OCI-LY3 (cell line): ENCODE results near the gene INSM2.

Experiments used
- H2AFZ ChIP-seq: fragments of 200-600, 300-600 bp; shearing (Covaris generic); 2 replicates; pipeline ENCODE4 v1.6.0; 2014; ENCODE audit warnings: antibody characterized with exemption, low read depth, low read length
- H3K27ac ChIP-seq: fragments of 200-600, 300-600 bp; sonication (generic); 2 replicates; pipeline ENCODE4 v1.5.1; 2014; ENCODE audit warnings: mild to moderate bottlenecking, low read length, moderate library complexity, mixed read lengths
- H3K27me3 ChIP-seq: fragments of 200-600, 300-600 bp; sonication (generic); 2 replicates; pipeline ENCODE4 v1.6.1; 2014; ENCODE audit warnings: low read depth, low read length, mixed read lengths
- H3K36me3 ChIP-seq: fragments of 200-600, 300-600 bp; sonication (generic); replicated peaks from 2 replicates; pipeline ENCODE3; 2014; ENCODE audit warnings: low read depth, low read length, mixed read lengths
- H3K4me1 ChIP-seq: fragments of 300-600, 200-600 bp; sonication (generic); 2 replicates; pipeline ENCODE4 v1.6.1; 2014; ENCODE audit warnings: low read length, mixed read lengths
- H3K4me2 ChIP-seq: fragments of 200-600, 300-600 bp; sonication (generic); 2 replicates; pipeline ENCODE4 v1.6.1; 2014; ENCODE audit warnings: low read length, mixed read lengths
- H3K4me3 ChIP-seq: fragments of 300-600, 200-600 bp; sonication (generic); 2 replicates; pipeline ENCODE4 v1.5.1; 2014; ENCODE audit warnings: antibody characterized with exemption, mild to moderate bottlenecking, low read length, moderate library complexity
- H3K79me2 ChIP-seq: fragments of 300-600, 200-600 bp; shearing (Covaris generic); 2 replicates; pipeline ENCODE4 v1.6.1; 2014; ENCODE audit warnings: mild to moderate bottlenecking, low read length, mixed read lengths
- H3K9ac ChIP-seq: fragments of 300-600, 200-600 bp; shearing (Covaris generic); 2 replicates; pipeline ENCODE4 v1.6.0; 2014; ENCODE audit warnings: mild to moderate bottlenecking, low read length, moderate library complexity
- H3K9me3 ChIP-seq: fragments of 200-600, 300-600 bp; shearing (Covaris generic); 2 replicates; pipeline ENCODE4 v1.6.1; 2014; ENCODE audit warnings: low read length, mixed read lengths; ENCODE audit not compliant: insufficient read depth
- H4K20me1 ChIP-seq: fragments of 200-600, 300-600 bp; sonication (generic); 2 replicates; pipeline ENCODE4 v1.6.1; 2016; ENCODE audit warnings: low read length, mixed read lengths; ENCODE audit not compliant: insufficient read depth
- EZH2phosphoT487 ChIP-seq: fragments of 200-600 bp; shearing (Covaris generic); IDR thresholded peaks from 2 replicates; pipeline ENCODE4 v1.6.1; 2018; ENCODE audit warnings: antibody characterized with exemption, mixed run types, low read depth
- TF ChIP-seq, protein P1 (sequence below): fragments of 200-600, 300-600 bp; sonication (generic); IDR thresholded peaks from 2 replicates; pipeline ENCODE4 v1.5.1; 2014; ENCODE audit warnings: antibody characterized with exemption, low read length, low read depth

The INSM2 gene

GRCh38 chr14:35506927-35507326 lies 27.0 kb upstream of the INSM2 start:
- Histone ChIP-seq H3K9me3 (no peaks in the 10 kb centered on the region), H3K4me2 (no peak overlapping the region), H3K4me3 (no peak overlapping the region), H3K4me1 (peaks cover 1% of the 10 kb centered on the region), H3K9ac (no peak overlapping the region), H3K27ac (no peak overlapping the region), H4K20me1 (no peaks in the 10 kb centered on the region), H2AFZ (no peak overlapping the region), H3K79me2 (no peaks in the 10 kb centered on the region), H3K27me3 (no peaks in the 10 kb centered on the region), H3K36me3 (no peaks in the 10 kb centered on the region)
- TF ChIP-seq, protein P1, sequence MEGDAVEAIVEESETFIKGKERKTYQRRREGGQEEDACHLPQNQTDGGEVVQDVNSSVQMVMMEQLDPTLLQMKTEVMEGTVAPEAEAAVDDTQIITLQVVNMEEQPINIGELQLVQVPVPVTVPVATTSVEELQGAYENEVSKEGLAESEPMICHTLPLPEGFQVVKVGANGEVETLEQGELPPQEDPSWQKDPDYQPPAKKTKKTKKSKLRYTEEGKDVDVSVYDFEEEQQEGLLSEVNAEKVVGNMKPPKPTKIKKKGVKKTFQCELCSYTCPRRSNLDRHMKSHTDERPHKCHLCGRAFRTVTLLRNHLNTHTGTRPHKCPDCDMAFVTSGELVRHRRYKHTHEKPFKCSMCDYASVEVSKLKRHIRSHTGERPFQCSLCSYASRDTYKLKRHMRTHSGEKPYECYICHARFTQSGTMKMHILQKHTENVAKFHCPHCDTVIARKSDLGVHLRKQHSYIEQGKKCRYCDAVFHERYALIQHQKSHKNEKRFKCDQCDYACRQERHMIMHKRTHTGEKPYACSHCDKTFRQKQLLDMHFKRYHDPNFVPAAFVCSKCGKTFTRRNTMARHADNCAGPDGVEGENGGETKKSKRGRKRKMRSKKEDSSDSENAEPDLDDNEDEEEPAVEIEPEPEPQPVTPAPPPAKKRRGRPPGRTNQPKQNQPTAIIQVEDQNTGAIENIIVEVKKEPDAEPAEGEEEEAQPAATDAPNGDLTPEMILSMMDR: no peak
- no peak for TF ChIP-seq EZH2phosphoT487

DNA sequence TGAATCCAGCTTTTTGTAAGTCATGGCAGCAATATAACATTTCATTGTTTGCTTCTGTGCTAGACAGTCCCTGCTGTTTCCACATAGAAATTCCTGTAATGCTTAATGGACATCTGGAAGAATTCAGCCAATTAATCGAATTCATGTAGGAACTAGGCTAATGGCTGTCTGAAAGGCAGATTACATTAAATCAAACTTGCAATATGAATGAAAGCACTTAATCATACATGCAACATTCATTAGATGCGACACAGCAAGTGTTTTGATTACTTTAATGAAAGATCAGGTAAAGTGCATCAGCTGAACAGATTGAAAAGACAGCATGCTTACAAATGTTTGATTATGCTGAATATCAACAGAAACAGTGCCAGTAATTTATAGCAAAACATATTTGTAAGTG lies 24.1 kb upstream of the INSM2 start:
- Histone ChIP-seq H3K4me1 (peaks cover 10% of the 10 kb centered on the region), H3K9ac (no peak overlapping the region), H3K9me3 (no peaks in the 10 kb centered on the region), H3K27me3 (no peaks in the 10 kb centered on the region), H3K27ac (no peak overlapping the region), H3K36me3 (no peaks in the 10 kb centered on the region), H4K20me1 (no peaks in the 10 kb centered on the region), H3K79me2 (no peaks in the 10 kb centered on the region), H2AFZ (no peak overlapping the region), H3K4me3 (no peak overlapping the region), H3K4me2 (no peak overlapping the region)
- no peak for TF ChIP-seq EZH2phosphoT487
- TF ChIP-seq, protein P1: no peak

GRCh38 chr14:35512765-35513164 lies 21.2 kb upstream of the INSM2 start:
- H3K27me3 ChIP-seq: no peaks in the 10 kb centered on the region
- H3K4me1 ChIP-seq: peaks cover 10% of the 10 kb centered on the region
- H4K20me1 ChIP-seq: no peaks in the 10 kb centered on the region
- TF ChIP-seq, protein P1: no peak
- TF ChIP-seq EZH2phosphoT487: no peak
- H3K4me3 ChIP-seq: no peak overlapping the region
- no peaks in the 10 kb centered on the region for H3K36me3 ChIP-seq
- no peaks in the 10 kb centered on the region for H3K79me2 ChIP-seq
- no peak overlapping the region for H2AFZ ChIP-seq
- H3K4me2 ChIP-seq: no peak overlapping the region
- H3K9ac ChIP-seq: no peak overlapping the region
- H3K9me3 ChIP-seq: no peaks in the 10 kb centered on the region
- no peak overlapping the region for H3K27ac ChIP-seq

- Histone ChIP-seq H3K4me3 (no peak overlapping the region), H3K27ac (no peak overlapping the region), H3K27me3 (no peaks in the 10 kb centered on the region), H3K36me3 (no peaks in the 10 kb centered on the region), H3K4me1 (peaks cover 20% of the 10 kb centered on the region), H2AFZ (no peak overlapping the region), H4K20me1 (no peaks in the 10 kb centered on the region), H3K9me3 (no peaks in the 10 kb centered on the region), H3K79me2 (no peaks in the 10 kb centered on the region), H3K9ac (no peak overlapping the region), H3K4me2 (no peak overlapping the region)
- no peak for TF ChIP-seq EZH2phosphoT487
- TF ChIP-seq, protein P1: no peak
Measured at GRCh38 chr14:35515916-35516315, 18.0 kb upstream of the INSM2 start.
